GM23338 (cell line): ENCODE measurements around the gene ARMC9. TPM values are rescaled to one million over a fixed set of nuclear protein-coding genes. Genes with fewer than 3 reads are reported as not detected.
A peak's percentile ranks its signal among the peaks of the same experiment; 100 is the strongest.

Experiments used
- ATAC-seq: fragments of 200-7000 bp; cut with Tn5 transposase; 3 replicates; pipeline ENCODE4 v1.9.1; 2020
- DNase-seq: peaks from one replicate; pipeline ENCODE4 v3.0.0-alpha.2; 2015; ENCODE audit warnings: low spot score
- H2AFZ ChIP-seq: fragments of 200-600 bp; sonication (generic); 2 replicates; pipeline ENCODE4 v1.8.0; 2016; ENCODE audit warnings: antibody characterized with exemption, mild to moderate bottlenecking, moderate library complexity
- H3F3A ChIP-seq: fragments of 200-600 bp; sonication (generic); replicated peaks from 2 replicates; pipeline ENCODE4 v1.8.0; 2017; ENCODE audit warnings: antibody characterized with exemption, mixed run types, low read depth
- H3K27ac ChIP-seq: fragments of 200-600 bp; sonication (generic); 2 replicates; pipeline ENCODE4 v1.6.1; 2016; ENCODE audit warnings: low read depth
- H3K27me3 ChIP-seq: fragments of 200-600 bp; sonication (generic); 2 replicates; pipeline ENCODE4 v1.8.0; 2016; ENCODE audit warnings: mild to moderate bottlenecking, mixed run types, moderate library complexity; ENCODE audit not compliant: insufficient read depth
- H3K36me3 ChIP-seq: fragments of 200-600 bp; sonication (generic); 2 replicates; pipeline ENCODE4 v1.8.0; 2016; ENCODE audit warnings: mild to moderate bottlenecking; ENCODE audit not compliant: insufficient read depth
- H3K4me1 ChIP-seq: fragments of 200-600 bp; sonication (generic); 2 replicates; pipeline ENCODE4 v1.8.0; 2016; ENCODE audit warnings: mild to moderate bottlenecking, moderate library complexity; ENCODE audit not compliant: insufficient read depth
- H3K4me2 ChIP-seq: fragments of 200-600 bp; sonication (generic); 2 replicates; pipeline ENCODE4 v1.7.1; 2017; ENCODE audit warnings: mixed run types
- H3K4me3 ChIP-seq: fragments of 200-600 bp; sonication (generic); 2 replicates; pipeline ENCODE4 v1.6.1; 2016; ENCODE audit warnings: mixed run types
- H3K79me2 ChIP-seq: fragments of 200-600 bp; sonication (generic); replicated peaks from 2 replicates; pipeline ENCODE4 v1.8.0; 2017; ENCODE audit warnings: mild to moderate bottlenecking; ENCODE audit not compliant: insufficient read depth
- H3K9me2 ChIP-seq: fragments of 200-600 bp; sonication (generic); 2 replicates; pipeline ENCODE4 v1.8.0; 2017; ENCODE audit not compliant: insufficient read depth
- H4K20me1 ChIP-seq: fragments of 200-600 bp; sonication (generic); replicated peaks from 2 replicates; pipeline ENCODE4 v1.8.0; 2017; ENCODE audit warnings: mild to moderate bottlenecking; ENCODE audit not compliant: insufficient read depth
- H3K27ac Mint-ChIP-seq: 2 replicates; pipeline ENCODE4 v1.8.0; 2020; ENCODE audit warnings: inconsistent platforms, mild to moderate bottlenecking, moderate library complexity, mixed read lengths
- H3K27me3 Mint-ChIP-seq: 3 replicates; pipeline ENCODE4 v1.8.0; 2022; ENCODE audit warnings: low read depth, mild to moderate bottlenecking, moderate library complexity, mixed read lengths, inconsistent platforms; ENCODE audit not compliant: insufficient read depth, poor library complexity
- H3K36me3 Mint-ChIP-seq: 3 replicates; pipeline ENCODE4 v1.8.0; 2021; ENCODE audit warnings: low read depth, mild to moderate bottlenecking, inconsistent platforms, moderate library complexity, mixed read lengths
- H3K4me1 Mint-ChIP-seq: 3 replicates; pipeline ENCODE4 v1.8.0; 2020; ENCODE audit warnings: mild to moderate bottlenecking, inconsistent platforms, mixed read lengths
- H3K4me3 Mint-ChIP-seq: 3 replicates; pipeline ENCODE4 v1.8.0; 2021; ENCODE audit warnings: moderate library complexity, mild to moderate bottlenecking, inconsistent platforms, mixed read lengths
- H3K9me3 Mint-ChIP-seq: 3 replicates; pipeline ENCODE4 v1.8.0; 2020; ENCODE audit warnings: moderate library complexity, mild to moderate bottlenecking, inconsistent platforms, mixed read lengths
- CREB1 ChIP-seq: fragments of 250-450 bp; sonication (Bioruptor Pico); IDR thresholded peaks from 2 replicates; pipeline ENCODE4 v1.5.0; 2020; ENCODE audit warnings: low read depth, mild to moderate bottlenecking, moderate library complexity
- EZH2 ChIP-seq: fragments of 200-600 bp; sonication (generic); IDR thresholded peaks from one replicate; pipeline ENCODE4 v1.8.0; 2017; ENCODE audit warnings: antibody characterized with exemption, mild to moderate bottlenecking, low read depth; ENCODE audit not compliant: unreplicated experiment
- STAT1 ChIP-seq: IDR thresholded peaks from one replicate; pipeline ENCODE4 v1.6.1; 2016; ENCODE audit warnings: antibody characterized with exemption; ENCODE audit not compliant: unreplicated experiment
- ZNF114 ChIP-seq: fragments of 250-450 bp; sonication (Bioruptor Pico); IDR thresholded peaks from 2 replicates; pipeline ENCODE4 v1.5.0; 2020; ENCODE audit warnings: mild to moderate bottlenecking, moderate library complexity
- polyA plus RNA-seq: library from polyadenylated mRNA; unstranded; fragments of >200 nt; fragmentation: Nextera tagmentation; extraction: Ambion mirVana; gene quantifications from 2 replicates; pipeline ENCODE4 v1.2.1, GENCODE V29; 2016
- total RNA-seq: library from RNA; depleted of rRNA; stranded (reverse); fragments of >200 nt; shearing (Covaris generic); gene quantifications from 2 replicates; pipeline ENCODE4 v1.2.3, GENCODE V29; 2014
- TF ChIP-seq, protein P1 (sequence below), 2 experiments: fragments of 200-600 bp in 1 of 2; sonication (generic) in 1 of 2; conservative IDR thresholded peaks; 2 replicates each; pipeline versions ENCODE4 v1.5.1 to v1.6.1; 2016 to 2017; ENCODE audit warnings: antibody characterized with exemption in 2 of 2, low read depth in 2 of 2, mild to moderate bottlenecking in 2 of 2, moderate library complexity in 1 of 2
- TF ChIP-seq, protein P2 (sequence below): IDR thresholded peaks from 2 replicates; pipeline ENCODE4 v1.6.1; 2016; ENCODE audit warnings: antibody characterized with exemption
- TF ChIP-seq, protein P3 (sequence below): IDR thresholded peaks from one replicate; pipeline ENCODE4 v1.6.1; 2018; ENCODE audit warnings: antibody characterized with exemption; ENCODE audit not compliant: unreplicated experiment
- TF ChIP-seq, protein P4 (sequence below): fragments of 250-450 bp; sonication (Bioruptor Pico); IDR thresholded peaks from 2 replicates; pipeline ENCODE4 v1.5.0; 2020; ENCODE audit warnings: mild to moderate bottlenecking, moderate library complexity

ARMC9 gene
- total and polyA plus RNA-seq, 2 experiments from 2014 or later = 29.2 to 56.0 TPM

DNA sequence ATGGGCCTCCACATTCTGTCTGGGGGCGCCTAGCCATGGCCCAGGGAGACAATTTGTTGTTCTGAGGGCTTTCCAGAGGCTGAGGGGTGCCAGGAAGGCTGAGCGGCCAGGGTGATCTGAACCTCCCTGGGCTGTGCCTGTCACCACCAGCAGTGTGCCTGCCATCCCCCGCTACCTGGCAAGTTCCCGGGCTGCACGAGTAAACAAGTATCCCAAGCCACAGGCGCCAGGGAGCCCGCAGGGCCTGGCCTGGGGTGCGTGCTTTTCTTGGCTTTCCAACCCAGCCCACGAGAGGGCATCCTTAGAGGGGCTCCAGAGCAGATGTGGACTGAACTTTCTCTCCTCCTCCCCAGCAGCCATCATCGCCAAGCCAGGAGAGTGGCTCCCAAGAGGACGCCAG is 162.0 kb downstream of the ARMC9 start:
- Mint-ChIP-seq H3K9me3 (peaks cover 2% of the 10 kb centered on the region; the same call in 1 of the 3 replicates), H3K4me3 (no peak overlapping the region), H3K36me3 (peaks cover 5% of the 10 kb centered on the region), H3K27ac (peak overlapping the region; percentile 59; the same call in 1 of the 2 replicates), H3K27me3 (peaks cover 4% of the 10 kb centered on the region), H3K4me1 (peaks cover 49% of the 10 kb centered on the region)
- Histone ChIP-seq H3K4me1 (peaks cover 26% of the 10 kb centered on the region), H3K9me2 (no peaks in the 10 kb centered on the region), H3F3A (peaks cover 3% of the 10 kb centered on the region; the same call in 1 of the 2 replicates), H4K20me1 (no peaks in the 10 kb centered on the region), H2AFZ (0 out of 2 replicates have a peak overlapping the region, but pooled peaks have one; percentile 56), H3K27ac (peak overlapping the region; percentile 45; the same call in 1 of the 2 replicates), H3K4me3 (no peak overlapping the region), H3K36me3 (no peaks in the 10 kb centered on the region; the same call in 1 of the 2 replicates), H3K4me2 (0 out of 2 replicates have a peak overlapping the region, but pooled peaks have one; percentile 26), H3K27me3 (no peaks in the 10 kb centered on the region), H3K79me2 (no peaks in the 10 kb centered on the region)
- TF ChIP-seq EZH2 = no peak
- TF ChIP-seq, protein P1, sequence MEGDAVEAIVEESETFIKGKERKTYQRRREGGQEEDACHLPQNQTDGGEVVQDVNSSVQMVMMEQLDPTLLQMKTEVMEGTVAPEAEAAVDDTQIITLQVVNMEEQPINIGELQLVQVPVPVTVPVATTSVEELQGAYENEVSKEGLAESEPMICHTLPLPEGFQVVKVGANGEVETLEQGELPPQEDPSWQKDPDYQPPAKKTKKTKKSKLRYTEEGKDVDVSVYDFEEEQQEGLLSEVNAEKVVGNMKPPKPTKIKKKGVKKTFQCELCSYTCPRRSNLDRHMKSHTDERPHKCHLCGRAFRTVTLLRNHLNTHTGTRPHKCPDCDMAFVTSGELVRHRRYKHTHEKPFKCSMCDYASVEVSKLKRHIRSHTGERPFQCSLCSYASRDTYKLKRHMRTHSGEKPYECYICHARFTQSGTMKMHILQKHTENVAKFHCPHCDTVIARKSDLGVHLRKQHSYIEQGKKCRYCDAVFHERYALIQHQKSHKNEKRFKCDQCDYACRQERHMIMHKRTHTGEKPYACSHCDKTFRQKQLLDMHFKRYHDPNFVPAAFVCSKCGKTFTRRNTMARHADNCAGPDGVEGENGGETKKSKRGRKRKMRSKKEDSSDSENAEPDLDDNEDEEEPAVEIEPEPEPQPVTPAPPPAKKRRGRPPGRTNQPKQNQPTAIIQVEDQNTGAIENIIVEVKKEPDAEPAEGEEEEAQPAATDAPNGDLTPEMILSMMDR (conservative IDR thresholded peaks at IDR 0.05; ENCODE audit: low read depth in 2 of 2) = peak; percentile 25 to 58
- DNase-seq = peak; percentile 68
- peak; percentile 68 for ATAC-seq

DNA sequence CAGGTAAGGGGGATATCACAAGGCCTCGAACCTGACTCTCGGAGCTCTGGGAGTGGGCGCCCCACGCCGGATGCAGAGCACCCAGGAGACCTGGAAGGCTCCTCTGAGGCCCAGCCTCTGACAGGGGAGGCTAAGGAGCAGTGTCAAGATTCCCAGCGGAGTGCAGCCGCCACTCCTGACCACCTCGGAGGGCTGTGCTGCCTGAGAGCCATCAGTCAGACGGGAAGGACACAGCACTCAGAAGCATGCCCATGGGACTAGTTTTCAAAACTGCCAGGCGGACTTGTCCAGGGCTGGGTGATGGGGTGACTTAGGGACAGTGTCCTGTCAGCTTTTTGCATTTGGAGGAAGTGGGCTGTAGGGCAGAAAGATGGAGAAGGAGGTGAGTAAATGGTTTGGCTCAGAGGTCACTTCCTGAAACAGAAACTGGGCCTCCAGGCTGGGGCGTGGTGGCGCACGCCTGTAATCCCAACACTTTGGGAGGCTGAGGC is 162.5 kb downstream of the ARMC9 start:
- Histone ChIP-seq H3K9me2 (no peaks in the 10 kb centered on the region), H2AFZ (no peak overlapping the region), H3K4me1 (peaks cover 26% of the 10 kb centered on the region), H3K4me2 (no peak overlapping the region), H3K36me3 (no peaks in the 10 kb centered on the region; the same call in 1 of the 2 replicates), H3K4me3 (no peak overlapping the region), H3K79me2 (no peaks in the 10 kb centered on the region), H4K20me1 (no peaks in the 10 kb centered on the region), H3K27me3 (no peaks in the 10 kb centered on the region), H3F3A (peaks cover 3% of the 10 kb centered on the region; the same call in 1 of the 2 replicates), H3K27ac (no peak overlapping the region)
- ATAC-seq (no peak), DNase-seq (no peak)
- Mint-ChIP-seq H3K4me3 (no peak overlapping the region), H3K27me3 (peaks cover 5% of the 10 kb centered on the region), H3K36me3 (peaks cover 5% of the 10 kb centered on the region), H3K27ac (peak overlapping the region; percentile 71; the same call in 1 of the 2 replicates), H3K4me1 (peaks cover 49% of the 10 kb centered on the region), H3K9me3 (peaks cover 2% of the 10 kb centered on the region; the same call in 1 of the 3 replicates)
- no peak for TF ChIP-seq ZNF114 (CRISPR knock-in tag)
- no peak for TF ChIP-seq CREB1 (CRISPR knock-in tag)
- TF ChIP-seq, protein P2, sequence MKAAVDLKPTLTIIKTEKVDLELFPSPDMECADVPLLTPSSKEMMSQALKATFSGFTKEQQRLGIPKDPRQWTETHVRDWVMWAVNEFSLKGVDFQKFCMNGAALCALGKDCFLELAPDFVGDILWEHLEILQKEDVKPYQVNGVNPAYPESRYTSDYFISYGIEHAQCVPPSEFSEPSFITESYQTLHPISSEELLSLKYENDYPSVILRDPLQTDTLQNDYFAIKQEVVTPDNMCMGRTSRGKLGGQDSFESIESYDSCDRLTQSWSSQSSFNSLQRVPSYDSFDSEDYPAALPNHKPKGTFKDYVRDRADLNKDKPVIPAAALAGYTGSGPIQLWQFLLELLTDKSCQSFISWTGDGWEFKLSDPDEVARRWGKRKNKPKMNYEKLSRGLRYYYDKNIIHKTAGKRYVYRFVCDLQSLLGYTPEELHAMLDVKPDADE = no peak
- TF ChIP-seq, protein P3, sequence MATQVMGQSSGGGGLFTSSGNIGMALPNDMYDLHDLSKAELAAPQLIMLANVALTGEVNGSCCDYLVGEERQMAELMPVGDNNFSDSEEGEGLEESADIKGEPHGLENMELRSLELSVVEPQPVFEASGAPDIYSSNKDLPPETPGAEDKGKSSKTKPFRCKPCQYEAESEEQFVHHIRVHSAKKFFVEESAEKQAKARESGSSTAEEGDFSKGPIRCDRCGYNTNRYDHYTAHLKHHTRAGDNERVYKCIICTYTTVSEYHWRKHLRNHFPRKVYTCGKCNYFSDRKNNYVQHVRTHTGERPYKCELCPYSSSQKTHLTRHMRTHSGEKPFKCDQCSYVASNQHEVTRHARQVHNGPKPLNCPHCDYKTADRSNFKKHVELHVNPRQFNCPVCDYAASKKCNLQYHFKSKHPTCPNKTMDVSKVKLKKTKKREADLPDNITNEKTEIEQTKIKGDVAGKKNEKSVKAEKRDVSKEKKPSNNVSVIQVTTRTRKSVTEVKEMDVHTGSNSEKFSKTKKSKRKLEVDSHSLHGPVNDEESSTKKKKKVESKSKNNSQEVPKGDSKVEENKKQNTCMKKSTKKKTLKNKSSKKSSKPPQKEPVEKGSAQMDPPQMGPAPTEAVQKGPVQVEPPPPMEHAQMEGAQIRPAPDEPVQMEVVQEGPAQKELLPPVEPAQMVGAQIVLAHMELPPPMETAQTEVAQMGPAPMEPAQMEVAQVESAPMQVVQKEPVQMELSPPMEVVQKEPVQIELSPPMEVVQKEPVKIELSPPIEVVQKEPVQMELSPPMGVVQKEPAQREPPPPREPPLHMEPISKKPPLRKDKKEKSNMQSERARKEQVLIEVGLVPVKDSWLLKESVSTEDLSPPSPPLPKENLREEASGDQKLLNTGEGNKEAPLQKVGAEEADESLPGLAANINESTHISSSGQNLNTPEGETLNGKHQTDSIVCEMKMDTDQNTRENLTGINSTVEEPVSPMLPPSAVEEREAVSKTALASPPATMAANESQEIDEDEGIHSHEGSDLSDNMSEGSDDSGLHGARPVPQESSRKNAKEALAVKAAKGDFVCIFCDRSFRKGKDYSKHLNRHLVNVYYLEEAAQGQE = no peak
- no peak for TF ChIP-seq STAT1
- TF ChIP-seq, protein P4, sequence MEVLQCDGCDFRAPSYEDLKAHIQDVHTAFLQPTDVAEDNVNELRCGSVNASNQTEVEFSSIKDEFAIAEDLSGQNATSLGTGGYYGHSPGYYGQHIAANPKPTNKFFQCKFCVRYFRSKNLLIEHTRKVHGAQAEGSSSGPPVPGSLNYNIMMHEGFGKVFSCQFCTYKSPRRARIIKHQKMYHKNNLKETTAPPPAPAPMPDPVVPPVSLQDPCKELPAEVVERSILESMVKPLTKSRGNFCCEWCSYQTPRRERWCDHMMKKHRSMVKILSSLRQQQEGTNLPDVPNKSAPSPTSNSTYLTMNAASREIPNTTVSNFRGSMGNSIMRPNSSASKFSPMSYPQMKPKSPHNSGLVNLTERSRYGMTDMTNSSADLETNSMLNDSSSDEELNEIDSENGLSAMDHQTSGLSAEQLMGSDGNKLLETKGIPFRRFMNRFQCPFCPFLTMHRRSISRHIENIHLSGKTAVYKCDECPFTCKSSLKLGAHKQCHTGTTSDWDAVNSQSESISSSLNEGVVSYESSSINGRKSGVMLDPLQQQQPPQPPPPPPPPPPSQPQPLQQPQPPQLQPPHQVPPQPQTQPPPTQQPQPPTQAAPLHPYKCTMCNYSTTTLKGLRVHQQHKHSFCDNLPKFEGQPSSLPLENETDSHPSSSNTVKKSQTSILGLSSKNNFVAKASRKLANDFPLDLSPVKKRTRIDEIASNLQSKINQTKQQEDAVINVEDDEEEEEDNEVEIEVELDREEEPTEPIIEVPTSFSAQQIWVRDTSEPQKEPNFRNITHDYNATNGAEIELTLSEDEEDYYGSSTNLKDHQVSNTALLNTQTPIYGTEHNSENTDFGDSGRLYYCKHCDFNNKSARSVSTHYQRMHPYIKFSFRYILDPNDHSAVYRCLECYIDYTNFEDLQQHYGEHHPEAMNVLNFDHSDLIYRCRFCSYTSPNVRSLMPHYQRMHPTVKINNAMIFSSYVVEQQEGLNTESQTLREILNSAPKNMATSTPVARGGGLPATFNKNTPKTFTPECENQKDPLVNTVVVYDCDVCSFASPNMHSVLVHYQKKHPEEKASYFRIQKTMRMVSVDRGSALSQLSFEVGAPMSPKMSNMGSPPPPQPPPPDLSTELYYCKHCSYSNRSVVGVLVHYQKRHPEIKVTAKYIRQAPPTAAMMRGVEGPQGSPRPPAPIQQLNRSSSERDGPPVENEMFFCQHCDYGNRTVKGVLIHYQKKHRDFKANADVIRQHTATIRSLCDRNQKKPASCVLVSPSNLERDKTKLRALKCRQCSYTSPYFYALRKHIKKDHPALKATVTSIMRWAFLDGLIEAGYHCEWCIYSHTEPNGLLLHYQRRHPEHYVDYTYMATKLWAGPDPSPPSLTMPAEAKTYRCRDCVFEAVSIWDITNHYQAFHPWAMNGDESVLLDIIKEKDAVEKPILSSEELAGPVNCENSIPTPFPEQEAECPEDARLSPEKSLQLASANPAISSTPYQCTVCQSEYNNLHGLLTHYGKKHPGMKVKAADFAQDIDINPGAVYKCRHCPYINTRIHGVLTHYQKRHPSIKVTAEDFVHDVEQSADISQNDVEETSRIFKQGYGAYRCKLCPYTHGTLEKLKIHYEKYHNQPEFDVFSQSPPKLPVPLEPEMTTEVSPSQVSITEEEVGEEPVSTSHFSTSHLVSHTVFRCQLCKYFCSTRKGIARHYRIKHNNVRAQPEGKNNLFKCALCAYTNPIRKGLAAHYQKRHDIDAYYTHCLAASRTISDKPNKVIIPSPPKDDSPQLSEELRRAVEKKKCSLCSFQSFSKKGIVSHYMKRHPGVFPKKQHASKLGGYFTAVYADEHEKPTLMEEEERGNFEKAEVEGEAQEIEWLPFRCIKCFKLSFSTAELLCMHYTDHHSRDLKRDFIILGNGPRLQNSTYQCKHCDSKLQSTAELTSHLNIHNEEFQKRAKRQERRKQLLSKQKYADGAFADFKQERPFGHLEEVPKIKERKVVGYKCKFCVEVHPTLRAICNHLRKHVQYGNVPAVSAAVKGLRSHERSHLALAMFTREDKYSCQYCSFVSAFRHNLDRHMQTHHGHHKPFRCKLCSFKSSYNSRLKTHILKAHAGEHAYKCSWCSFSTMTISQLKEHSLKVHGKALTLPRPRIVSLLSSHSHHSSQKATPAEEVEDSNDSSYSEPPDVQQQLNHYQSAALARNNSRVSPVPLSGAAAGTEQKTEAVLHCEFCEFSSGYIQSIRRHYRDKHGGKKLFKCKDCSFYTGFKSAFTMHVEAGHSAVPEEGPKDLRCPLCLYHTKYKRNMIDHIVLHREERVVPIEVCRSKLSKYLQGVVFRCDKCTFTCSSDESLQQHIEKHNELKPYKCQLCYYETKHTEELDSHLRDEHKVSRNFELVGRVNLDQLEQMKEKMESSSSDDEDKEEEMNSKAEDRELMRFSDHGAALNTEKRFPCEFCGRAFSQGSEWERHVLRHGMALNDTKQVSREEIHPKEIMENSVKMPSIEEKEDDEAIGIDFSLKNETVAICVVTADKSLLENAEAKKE (CRISPR knock-in tag) = no peak
- no peak for TF ChIP-seq EZH2
